HS-5 (cell line): ENCODE results near the gene ARRDC1.
"Not testable (repeated sequence)": the region's sequence is repeated elsewhere in the genome, so short reads cannot be mapped to it uniquely, and the experiment has no call there.

ENCODE experiments used
- DNase-seq: peaks from one replicate; pipeline ENCODE4 v3.0.0-alpha.2; 2012; ENCODE audit warnings: low read depth

ARRDC1 gene

DNA sequence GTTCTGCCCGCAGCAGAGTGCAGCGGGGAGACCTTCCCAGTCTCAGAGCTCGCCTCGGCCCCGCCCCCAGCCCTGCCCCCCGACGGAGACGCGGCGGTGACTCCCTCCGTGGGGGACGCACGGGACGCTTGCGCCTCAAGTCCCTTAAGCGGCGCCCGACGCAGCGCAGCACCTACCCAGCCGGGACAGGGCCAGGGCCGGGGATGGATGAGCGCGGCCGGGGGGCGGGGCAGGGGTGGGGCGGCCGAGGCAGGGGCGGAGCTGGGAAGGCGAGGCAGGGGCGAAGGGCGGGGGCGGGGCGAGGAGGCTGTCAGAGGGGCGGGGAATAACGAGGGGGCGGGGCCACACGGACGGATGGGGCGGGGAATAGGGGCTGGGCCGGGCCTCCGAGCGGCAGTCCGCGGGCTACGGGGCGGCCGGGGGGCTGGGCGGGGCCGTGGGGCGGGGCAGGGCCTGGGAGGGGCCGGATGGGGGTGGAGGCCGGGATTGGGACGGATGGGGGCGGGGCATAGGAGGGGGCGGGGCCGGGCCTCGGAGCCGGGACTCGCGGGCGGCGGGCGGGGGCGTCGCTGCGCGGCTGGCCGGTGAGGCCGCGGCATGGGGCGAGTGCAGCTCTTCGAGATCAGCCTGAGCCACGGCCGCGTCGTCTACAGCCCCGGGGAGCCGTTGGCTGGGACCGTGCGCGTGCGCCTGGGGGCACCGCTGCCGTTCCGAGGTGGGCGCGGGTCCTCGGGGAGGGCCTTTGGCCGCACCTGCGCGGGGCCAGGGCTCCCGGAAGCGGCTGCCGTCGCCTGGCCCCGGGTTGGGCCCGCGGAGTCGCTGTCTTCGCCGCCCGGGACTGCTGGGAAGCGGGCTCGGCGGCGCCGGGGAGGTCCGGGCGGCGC is at the start of gene ARRDC1:
Gene ARRDC1 (plus strand): TSS at position 566 of the 884 bp plus-strand sequence. CDS start 32 bp downstream, at position 598.
- peak; percentile 50 for DNase-seq

GRCh38 chr9:137556069-137556838 is 49.2 kb upstream of the ARRDC1 start:
- DNase-seq: no peak

DNA sequence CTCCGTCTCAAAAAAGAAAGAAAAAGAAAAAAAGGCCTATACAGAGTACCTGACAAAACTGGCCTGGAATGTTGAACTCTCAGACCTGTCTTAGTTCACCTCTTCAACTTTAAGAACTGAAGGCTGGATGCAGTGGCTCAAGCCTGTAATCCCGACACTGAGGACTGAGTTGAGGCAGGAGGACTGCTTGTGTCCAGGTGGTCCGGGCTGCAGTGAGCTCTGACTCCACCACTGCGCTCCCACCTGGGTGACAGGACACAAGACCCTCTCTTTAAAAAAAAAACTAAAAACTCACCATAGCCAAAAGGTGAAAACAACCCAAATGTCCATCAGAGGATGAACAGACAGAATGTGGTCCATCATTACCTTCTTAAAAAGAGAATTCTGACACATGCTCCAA is 47.4 kb upstream of the ARRDC1 start:
- DNase-seq: no peak

- no peak for DNase-seq
Measured at GRCh38 chr9:137564134-137564533, 41.4 kb upstream of the ARRDC1 start.

DNA sequence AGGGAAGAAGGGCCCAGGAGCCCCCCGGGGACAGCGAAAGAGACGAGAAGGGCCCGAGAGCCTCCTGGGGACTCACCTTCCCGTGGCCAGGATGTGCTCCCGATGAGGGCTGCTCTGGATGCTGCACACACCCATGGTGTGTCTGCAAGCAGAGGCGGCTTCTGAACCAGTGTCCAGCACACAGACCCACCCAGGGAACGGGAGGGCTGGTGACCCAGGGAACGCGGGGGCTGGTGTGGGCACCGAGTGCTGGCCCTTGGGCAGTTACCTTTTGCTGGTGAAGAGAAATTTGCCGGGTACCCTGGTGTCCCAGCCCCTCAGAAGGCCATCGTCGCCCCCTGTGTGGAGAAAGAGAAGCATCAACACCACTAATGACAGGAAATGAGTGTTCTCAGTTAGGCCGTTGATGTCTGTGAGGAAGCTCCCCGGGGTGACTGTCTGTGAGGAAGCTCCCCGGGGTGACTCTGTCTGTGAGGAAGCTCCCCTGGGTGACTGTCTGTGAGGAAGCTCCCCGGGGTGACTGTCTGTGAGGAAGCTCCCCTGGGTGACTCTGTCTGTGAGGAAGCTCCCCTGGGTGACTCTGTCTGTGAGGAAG is 40.6 kb upstream of the ARRDC1 start:
- no peak for DNase-seq

DNA sequence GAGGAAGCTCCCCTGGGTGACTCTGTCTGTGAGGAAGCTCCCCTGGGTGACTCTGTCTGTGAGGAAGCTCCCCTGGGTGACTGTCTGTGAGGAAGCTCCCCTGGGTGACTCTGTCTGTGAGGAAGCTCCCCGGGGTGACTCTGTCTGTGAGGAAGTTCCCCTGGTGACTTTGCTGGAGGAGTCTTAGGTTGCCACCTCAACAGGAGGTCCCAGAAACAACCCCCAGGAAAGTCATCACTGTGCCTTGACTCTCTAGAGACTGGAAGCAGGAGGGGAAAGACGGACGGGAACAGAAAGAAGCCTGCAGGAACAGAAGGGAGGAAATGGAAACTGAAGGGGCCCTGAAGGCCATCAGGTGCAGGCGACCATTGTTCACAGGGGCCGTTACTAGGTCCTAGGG is 37.0 kb upstream of the ARRDC1 start:
- not testable (repeated sequence) for DNase-seq

DNA sequence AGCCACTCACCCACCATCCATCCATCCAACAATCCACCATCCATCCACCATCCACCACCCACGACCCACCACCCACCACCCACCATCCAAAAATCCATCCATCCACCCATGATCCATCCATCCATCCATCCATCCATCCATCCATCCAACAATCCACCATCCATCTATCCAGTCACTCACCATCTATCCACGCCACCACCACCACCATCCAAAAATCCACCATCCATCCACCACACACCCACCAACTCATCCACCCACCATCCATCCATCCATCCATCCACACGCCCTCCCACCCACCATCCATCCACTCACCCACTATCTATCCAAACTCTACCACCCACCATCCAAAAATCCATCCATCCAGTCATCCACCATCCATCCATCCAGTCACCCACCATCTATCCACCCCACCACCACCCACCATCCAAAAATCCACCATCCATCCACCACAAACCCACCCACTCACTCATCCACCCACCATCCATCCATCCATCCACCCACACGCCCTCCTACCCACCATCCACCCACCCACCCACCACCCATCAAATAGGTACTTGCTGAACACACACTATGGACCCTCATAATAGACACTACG is 35.8 kb upstream of the ARRDC1 start:
- DNase-seq: no peak

DNA sequence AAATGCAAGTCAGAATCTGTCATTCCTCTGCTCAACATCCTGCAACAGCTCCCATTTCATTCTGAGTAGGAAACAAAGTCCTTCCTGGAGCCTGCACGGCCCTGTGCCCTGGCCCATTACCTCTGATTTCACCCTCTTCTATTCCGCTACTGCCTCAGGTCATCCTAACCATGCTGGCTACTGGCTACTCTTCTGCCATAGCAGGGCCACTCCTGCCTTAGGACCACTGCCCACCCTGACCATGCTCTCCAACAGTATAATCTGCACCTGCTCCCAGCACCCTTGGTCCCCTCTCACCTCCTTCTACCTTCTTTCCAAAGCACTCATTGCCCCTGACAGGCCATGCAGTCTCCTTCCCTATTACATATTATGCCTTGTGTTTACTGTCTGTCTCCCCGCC is 34.9 kb upstream of the ARRDC1 start:
- DNase-seq: no peak

- no peak for DNase-seq
Measured at GRCh38 chr9:137574192-137574591, 31.3 kb upstream of the ARRDC1 start.

DNA sequence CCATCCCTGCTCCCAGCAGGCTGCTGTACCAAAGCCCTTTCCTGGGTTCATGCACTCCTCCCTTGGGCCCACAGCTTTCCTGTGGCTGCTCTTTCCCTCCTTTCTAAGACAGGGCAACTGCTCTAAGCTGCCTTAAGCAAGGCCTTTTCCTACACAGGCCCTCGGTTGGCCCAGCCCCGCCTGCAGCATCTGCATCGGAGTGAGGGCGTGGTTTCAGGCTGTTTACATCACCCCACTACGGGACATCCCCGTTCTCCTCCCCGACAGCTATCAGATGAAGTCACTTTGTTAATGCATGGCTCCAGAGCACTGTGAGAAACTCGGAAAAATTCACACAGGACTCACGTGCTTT is 30.1 kb upstream of the ARRDC1 start:
- DNase-seq: no peak

GRCh38 chr9:137575716-137576411 is 29.6 kb upstream of the ARRDC1 start:
- no peak for DNase-seq

DNA sequence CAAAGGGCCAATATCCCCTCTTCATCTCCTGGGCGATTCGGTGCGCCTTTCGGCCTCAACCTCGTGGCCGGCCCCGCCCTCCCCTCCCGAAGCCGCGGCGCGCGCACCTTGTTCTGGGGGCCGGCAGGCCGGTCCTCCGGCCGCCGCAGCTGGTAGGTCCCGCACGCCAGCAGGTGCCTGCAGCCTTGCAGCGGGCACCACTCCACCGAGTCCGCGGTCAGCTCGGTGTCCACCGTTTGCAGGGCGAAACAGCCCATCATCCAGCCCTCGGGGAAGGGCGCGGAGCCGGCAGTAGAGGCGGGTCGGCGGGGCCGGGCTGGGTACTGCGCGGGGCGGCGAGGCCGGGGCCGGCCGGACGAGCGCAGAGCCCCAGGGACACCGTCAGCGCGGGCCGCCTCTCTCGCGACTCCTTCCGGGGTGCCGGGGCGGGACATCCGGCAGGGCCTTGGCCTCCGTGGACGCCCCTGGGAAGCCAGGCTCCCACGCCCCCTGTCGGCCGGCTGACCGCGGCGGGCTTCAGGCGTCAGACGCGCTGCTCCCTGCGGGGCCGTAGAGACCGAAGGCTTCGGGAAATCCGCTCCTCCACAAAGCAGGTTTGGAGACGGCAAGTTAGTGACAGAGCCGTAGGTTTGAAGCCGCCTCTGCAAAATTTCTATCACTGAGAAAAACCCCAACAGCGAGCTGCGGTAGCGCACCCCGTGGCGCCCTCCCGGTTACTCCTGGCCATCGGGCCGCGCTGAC is 26.8 kb upstream of the ARRDC1 start, which contains the start of gene DPH7:
Gene DPH7 (minus strand): TSS at position 408 of the 741 bp plus-strand sequence. CDS start 148 bp downstream, at position 260.
- peak; percentile 53 for DNase-seq

GRCh38 chr9:137579259-137579604 is 26.3 kb upstream of the ARRDC1 start:
- DNase-seq: no peak

DNA sequence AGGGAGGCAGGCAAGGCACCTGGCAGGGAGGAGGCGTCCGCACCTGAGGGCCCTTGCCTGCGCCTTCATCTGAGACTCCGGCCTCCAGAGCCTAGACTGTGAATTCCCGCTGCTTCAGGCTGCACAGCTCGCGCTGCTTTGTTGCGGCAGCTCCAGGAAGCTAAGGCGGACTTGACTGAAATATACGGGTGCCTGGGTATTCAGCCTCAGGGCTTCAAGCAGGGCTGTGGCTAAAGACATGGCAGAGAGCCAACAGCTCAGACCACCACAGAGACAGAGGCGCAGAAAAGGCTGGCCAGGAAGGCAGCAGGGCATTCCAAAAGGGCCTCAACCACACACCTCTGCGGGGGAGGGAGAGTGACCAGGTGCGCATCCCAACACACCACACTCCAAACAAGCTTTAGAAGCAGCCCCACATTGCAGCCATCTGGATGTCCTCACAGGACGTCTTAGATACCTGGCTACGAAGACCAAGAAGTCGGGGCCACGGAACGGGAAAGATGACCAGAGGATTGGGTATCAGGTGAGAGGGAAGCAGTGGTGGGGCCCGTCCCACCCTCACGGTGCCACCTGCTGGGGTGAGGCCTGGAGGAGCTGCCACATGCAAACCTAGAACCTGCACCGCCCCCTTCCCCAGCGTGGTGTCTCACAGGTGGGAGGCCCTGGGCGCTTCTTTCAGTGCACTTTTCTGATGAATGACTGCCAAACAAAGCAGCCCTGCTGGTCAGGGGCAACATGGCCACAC is 25.1 kb upstream of the ARRDC1 start:
- DNase-seq: no peak

DNA sequence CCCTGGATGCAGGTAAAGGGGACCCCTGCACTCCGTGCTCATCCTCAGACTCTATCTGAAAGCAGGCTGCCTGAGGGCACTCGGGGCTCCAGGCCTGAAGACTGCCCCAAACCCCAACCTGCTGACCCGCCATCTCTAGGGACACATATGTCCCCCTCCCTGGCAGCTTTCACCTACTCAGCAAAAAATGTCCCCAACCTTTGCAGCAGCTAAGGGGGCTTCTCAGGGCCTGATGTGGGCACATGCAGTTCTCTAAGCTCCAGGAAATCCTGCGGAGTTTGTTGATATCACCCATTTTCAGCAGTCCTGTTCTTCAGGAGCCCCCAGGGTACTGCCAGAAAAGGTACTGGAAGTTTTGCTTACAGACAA is 24.5 kb upstream of the ARRDC1 start:
- DNase-seq: no peak

DNA sequence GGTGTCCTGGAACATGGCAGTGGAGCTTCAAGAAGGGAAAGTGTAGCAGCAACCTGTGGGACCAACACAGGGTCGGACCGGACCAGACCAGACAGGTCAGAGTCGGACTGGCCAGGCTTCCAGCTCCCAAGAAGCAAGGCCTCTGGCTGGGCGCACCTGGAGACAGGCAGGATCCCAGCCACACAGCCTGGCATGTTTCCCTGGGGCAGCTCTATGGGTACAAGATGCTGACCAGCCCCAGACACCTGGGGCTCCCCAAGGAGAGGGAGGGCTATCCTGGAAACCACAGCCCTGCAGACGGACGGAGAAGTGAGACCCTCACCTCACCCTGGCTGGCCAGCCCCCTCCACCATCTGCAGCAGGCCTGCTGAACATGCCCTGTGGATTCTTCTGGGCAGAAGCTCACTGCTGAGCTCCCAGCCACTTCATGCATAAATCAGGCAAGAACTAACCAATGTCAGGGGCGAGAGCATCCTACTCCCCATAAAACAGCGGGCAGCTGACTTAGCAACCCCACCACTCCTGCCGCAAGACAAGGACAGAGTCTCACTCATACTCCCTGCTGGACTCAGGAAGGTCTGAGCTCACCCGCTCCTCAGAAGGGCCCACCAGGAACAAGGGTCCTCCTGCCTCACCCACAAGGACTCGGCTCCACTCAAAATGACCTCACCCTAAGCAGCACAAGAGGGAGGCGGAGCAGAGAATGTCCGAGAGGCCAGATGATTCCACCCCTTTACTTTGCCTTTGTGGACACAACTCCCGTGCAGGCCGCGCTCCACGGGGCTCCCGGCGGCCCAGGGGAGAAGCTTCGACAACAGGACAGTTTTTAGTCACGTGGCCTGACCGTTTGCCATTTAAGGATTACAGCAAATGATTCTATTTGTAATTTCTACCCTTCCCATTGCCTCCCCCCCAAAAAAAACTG is 23.9 kb upstream of the ARRDC1 start:
- DNase-seq: no peak

- DNase-seq: no peak
Measured at GRCh38 chr9:137582286-137582860, 23.1 kb upstream of the ARRDC1 start.

- no peak for DNase-seq
Measured at GRCh38 chr9:137583347-137583746, 22.1 kb upstream of the ARRDC1 start.

GRCh38 chr9:137583957-137584356 is 21.5 kb upstream of the ARRDC1 start:
- DNase-seq: no peak
